Measurements from ENCODE around the gene PSMD6.

Gene PSMD6

GRCh38 chr3:64042952-64043351, 19.7 kb upstream of the PSMD6 start:
- no peak for DNase-seq

GRCh38 chr3:64039981-64040733, 16.9 kb upstream of the PSMD6 start:
- DNase-seq, result no peak

GRCh38 chr3:64039332-64039731, 16.0 kb upstream of the PSMD6 start:
- no peak for DNase-seq

GRCh38 chr3:64038253-64038767, 15.0 kb upstream of the PSMD6 start:
- no peak for DNase-seq

GRCh38 chr3:64037084-64037483, 13.8 kb upstream of the PSMD6 start:
- DNase-seq, result no peak

- DNase-seq, result no peak
Observed at GRCh38 chr3:64033069-64033468, 9.8 kb upstream of the PSMD6 start.

- no peak for DNase-seq
Observed at GRCh38 chr3:64031540-64032508, 8.5 kb upstream of the PSMD6 start.

GRCh38 chr3:64030741-64031140, 7.4 kb upstream of the PSMD6 start:
- DNase-seq, result peak; percentile 52

GRCh38 chr3:64029287-64029686, 6.0 kb upstream of the PSMD6 start:
- no peak for DNase-seq

- no peak for DNase-seq
Observed at GRCh38 chr3:64028754-64029153, 5.5 kb upstream of the PSMD6 start.

- DNase-seq, result no peak
Observed at GRCh38 chr3:64027658-64028057, 4.4 kb upstream of the PSMD6 start.

- DNase-seq, result no peak
Observed at GRCh38 chr3:64026346-64026745, 3.1 kb upstream of the PSMD6 start.

GRCh38 chr3:64023861-64024223, 548 bp upstream of the PSMD6 start:
- no peak for DNase-seq

- DNase-seq, result no peak
Observed at GRCh38 chr3:64022451-64023186, 675 bp downstream of the PSMD6 start.

GRCh38 chr3:64021922-64022321, 1.4 kb downstream of the PSMD6 start:
- DNase-seq, result no peak

GRCh38 chr3:64019879-64020278, 3.4 kb downstream of the PSMD6 start:
- DNase-seq, result no peak

- no peak for DNase-seq
Observed at GRCh38 chr3:64019271-64019670, 4.0 kb downstream of the PSMD6 start.

GRCh38 chr3:64016941-64017620, 6.2 kb downstream of the PSMD6 start:
- DNase-seq, result no peak

- no peak for DNase-seq
Observed at GRCh38 chr3:64011685-64012084, 11.6 kb downstream of the PSMD6 start.

GRCh38 chr3:64010199-64010598, 13.1 kb downstream of the PSMD6 start:
- DNase-seq, result no peak

GRCh38 chr3:64009528-64009927, 13.8 kb downstream of the PSMD6 start:
- DNase-seq, result no peak

All from 8988T (cell line).